ENCODE data around the gene SMAD3.

The SMAD3 gene

DNA sequence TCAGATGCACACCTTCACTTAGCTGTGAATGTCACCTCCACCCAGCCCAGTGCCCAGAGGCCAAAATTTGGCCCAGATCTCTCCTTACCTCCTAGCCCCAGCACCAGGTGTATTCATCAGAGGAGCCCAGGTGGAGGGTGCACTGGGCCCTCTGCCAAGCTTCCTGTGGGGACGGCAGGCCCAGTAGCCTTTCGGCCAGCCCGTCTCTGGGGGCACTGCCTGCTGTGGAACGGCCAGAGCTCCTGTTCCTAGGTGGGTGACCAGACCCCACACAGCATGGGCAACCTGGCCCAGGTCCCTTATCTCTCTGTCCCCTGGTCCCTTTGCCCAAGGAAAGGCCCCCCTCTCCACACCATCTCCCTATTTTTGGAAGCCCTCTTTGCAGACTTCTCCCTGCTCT lies 121.3 kb downstream of the SMAD3 start:
- DNase-seq (ENCODE audit: insufficient read length, low spot score) (no peak), FAIRE-seq (no peak)
- no peak for TF ChIP-seq POLR2A (IDR thresholded peaks at IDR 0.05; ENCODE audit: low read depth, low read length)

DNA sequence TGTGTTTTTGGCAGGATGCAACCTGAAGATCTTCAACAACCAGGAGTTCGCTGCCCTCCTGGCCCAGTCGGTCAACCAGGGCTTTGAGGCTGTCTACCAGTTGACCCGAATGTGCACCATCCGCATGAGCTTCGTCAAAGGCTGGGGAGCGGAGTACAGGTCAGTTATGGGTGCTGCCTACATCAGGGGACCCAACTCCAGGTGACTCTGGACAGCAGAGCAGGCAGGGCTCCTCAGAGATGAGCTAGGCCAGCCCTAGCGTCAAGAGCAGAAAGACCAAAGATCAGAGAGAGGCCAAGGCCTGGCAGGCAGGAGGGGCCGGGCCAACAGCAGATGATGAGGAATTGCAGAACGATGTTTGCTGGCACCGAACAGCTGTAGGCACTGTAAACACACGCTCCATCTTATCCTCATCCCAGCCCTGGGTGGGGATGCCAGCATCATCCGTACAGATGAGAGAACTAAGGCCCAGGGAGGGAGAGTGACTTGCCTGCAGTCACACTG lies 122.0 kb downstream of the SMAD3 start:
- FAIRE-seq, result no peak
- no peak for DNase-seq (ENCODE audit: insufficient read length, low spot score)
- no peak for TF ChIP-seq POLR2A (IDR thresholded peaks at IDR 0.05; ENCODE audit: low read depth, low read length)

DNA sequence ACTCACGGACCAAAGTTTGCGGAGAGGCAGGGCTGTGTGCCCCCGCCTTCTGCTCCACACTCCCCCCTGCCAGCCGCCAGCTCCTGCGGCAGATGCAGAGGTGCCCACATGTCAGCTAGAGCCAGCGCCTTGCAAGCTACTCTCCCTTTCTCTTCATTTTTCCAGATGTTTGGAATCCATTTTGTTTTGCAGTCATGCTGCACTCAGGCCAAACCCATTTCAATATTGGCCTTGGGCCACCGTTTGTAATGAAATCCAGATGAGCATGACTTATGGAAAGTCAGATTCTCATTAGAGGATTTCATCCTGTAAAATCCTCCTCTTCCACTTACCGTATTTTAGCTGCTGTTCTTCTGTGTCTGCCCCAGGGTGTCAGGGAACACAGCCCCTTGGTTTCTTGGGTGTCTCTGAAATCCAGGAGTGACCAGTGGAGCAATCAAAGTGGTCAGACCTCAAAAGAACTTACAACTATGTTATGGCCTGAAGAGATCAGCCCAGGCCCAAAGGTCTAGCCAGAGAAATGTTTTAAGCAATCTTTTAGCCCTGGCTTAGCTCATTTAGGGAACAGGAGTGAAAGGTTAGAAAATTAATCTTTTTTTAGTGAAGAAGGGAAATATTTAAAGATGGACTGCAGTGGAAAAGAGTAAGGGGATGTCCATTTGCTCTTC lies 123.3 kb downstream of the SMAD3 start:
- DNase-seq (ENCODE audit: insufficient read length, low spot score), result no peak
- FAIRE-seq, result no peak

DNA sequence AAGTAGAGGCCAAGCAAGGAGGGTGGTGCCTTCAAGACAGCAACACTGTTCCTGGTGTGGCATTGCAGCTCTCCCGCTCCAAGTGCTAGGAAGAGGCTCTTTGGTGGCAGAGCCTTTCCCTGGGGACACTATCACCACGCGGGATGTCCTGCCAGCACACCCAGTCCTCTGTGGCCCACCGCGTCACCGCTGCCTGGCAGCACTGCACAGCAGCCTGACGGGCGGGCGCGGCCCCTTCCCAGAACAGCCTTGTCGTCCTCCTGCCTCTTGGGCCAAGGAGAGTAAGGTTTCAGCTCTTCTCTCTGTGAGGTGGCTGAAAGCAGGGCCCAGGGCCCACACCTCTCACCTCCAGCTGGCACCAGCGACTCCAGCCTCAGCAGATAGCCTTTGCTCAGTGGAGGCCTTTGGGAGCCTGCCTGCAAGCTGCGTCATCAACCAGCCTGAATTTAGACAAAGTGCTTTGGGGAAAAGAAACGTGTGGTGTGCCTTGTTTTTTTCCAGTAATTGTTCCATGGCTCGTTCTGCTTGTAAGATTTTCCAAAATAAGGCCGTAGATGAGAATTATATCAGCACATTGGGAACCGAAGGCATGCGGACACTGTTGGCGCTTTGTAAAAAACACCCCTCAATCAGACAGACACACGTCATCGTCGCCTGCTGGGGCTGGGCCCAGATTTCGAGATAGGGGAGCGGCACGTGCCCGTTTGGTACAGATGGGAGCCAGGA lies 124.1 kb downstream of the SMAD3 start:
- FAIRE-seq, result no peak

More for the DNA sequence above, 123.3 kb downstream of the SMAD3 start:
- TF ChIP-seq POLR2A (IDR thresholded peaks at IDR 0.05; ENCODE audit: low read depth, low read length), result no peak

DNA sequence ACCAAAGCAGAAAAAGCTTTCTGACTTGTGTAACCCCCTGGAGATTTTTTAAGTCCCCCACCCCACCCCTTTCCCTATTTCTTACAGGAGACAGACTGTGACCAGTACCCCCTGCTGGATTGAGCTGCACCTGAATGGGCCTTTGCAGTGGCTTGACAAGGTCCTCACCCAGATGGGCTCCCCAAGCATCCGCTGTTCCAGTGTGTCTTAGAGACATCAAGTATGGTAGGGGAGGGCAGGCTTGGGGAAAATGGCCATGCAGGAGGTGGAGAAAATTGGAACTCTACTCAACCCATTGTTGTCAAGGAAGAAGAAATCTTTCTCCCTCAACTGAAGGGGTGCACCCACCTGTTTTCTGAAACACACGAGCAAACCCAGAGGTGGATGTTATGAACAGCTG lies 124.9 kb downstream of the SMAD3 start:
- DNase-seq (ENCODE audit: insufficient read length, low spot score) (no peak), FAIRE-seq (no peak)
- no peak for TF ChIP-seq POLR2A (IDR thresholded peaks at IDR 0.05; ENCODE audit: low read depth, low read length)

More for the DNA sequence above, 124.1 kb downstream of the SMAD3 start:
- TF ChIP-seq POLR2A (IDR thresholded peaks at IDR 0.05; ENCODE audit: low read depth, low read length), result no peak
- DNase-seq (ENCODE audit: insufficient read length, low spot score), result no peak

DNA sequence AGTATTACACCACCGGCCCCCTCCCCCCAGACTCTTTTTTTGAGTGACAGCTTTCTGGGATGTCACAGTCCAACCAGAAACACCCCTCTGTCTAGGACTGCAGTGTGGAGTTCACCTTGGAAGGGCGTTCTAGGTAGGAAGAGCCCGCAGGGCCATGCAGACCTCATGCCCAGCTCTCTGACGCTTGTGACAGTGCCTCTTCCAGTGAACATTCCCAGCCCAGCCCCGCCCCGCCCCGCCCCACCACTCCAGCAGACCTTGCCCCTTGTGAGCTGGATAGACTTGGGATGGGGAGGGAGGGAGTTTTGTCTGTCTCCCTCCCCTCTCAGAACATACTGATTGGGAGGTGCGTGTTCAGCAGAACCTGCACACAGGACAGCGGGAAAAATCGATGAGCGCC lies 125.4 kb downstream of the SMAD3 start:
- no peak for TF ChIP-seq POLR2A (IDR thresholded peaks at IDR 0.05; ENCODE audit: low read depth, low read length)
- DNase-seq (ENCODE audit: insufficient read length, low spot score), result no peak
- FAIRE-seq, result no peak

DNA sequence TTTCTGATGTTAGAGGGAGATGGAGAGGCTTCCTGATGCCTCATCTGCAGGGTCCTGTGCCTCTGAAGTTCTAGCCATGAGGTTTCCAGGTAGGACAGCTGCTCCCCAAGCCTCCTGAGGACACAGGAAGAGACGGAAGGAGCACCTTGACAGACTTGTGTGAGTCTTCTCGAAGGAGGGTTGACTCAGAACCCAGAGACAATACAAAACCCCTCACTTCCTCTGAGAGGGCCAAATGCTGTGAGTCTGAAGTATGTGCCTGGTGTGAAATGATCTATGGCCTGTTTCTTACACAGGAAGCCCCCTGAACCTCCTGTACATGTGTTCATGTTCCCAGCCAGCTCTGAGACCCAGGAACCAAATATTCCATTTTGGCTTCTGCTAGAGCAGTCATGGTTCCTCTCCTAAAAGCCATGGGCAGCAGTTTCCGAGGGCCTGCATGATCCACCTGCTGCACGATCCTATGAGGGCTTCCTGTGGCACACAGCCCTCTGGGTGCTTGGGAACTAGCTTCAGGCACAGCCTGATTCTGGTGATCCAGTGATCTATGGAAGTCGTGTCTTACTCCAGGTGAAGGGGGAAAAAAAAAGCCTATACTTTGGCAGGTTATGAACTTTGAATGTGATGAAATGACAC lies 126.9 kb downstream of the SMAD3 start:
- no peak for TF ChIP-seq POLR2A (IDR thresholded peaks at IDR 0.05; ENCODE audit: low read depth, low read length)
- DNase-seq (ENCODE audit: insufficient read length, low spot score) (no peak), FAIRE-seq (no peak)

DNA sequence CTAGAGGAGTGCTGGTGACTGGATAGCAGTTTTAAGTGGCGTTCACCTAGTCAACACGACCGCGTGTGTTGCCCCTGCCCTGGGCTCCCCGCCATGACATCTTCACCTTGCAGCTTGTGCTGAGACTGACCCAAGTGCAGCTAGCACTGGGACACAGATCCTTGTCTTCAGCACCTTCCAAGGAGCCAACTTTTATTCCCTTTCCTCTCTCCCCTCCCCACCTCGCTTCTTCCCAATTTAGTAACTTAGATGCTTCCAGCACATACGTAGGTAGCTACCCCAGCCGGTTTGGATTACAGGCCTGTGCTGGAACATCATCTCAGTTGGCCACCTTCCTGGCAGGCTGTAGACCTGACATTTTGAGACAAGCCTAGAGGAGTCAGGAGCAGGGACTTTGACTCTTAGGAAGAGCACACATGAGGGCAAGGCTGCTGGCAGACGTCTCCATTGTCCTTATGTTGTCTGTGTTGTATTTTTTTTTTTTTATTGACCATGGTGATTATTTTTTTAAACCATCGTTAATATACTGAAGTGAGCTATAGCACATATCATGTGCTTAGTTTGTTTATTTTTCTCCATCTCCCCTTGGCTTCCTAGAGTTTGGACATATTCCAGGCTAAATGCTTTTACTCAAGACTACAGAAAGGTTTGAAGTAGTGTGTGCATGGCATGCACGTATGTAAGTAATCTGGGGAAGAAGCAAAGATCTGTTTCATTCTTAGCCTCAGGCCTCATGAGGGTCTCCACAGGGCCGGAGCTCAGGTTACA lies 128.0 kb downstream of the SMAD3 start:
- FAIRE-seq (no peak), DNase-seq (ENCODE audit: insufficient read length, low spot score) (no peak)
- TF ChIP-seq POLR2A (IDR thresholded peaks at IDR 0.05; ENCODE audit: low read depth, low read length), result no peak

DNA sequence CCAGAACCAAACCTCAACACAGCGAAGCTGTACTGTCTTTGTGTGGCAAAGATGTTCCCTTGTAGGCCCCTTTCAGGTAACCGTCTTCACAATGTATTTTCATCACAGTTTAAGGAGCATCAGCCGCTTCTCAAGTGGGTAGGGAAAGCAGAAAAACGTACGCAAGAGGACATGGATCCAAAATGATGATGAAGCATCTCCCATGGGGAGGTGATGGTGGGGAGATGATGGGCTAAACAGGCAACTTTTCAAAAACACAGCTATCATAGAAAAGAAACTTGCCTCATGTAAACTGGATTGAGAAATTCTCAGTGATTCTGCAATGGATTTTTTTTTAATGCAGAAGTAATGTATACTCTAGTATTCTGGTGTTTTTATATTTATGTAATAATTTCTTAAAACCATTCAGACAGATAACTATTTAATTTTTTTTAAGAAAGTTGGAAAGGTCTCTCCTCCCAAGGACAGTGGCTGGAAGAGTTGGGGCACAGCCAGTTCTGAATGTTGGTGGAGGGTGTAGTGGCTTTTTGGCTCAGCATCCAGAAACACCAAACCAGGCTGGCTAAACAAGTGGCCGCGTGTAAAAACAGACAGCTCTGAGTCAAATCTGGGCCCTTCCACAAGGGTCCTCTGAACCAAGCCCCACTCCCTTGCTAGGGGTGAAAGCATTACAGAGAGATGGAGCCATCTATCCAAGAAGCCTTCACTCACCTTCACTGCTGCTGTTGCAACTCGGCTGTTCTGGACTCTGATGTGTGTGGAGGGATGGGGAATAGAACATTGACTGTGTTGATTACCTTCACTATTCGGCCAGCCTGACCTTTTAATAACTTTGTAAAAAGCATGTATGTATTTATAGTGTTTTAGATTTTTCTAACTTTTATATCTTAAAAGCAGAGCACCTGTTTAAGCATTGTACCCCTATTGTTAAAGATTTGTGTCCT lies 129.0 kb downstream of the SMAD3 start:
- FAIRE-seq (no peak), DNase-seq (ENCODE audit: insufficient read length, low spot score) (no peak)
- no peak for TF ChIP-seq POLR2A (IDR thresholded peaks at IDR 0.05; ENCODE audit: low read depth, low read length)

DNA sequence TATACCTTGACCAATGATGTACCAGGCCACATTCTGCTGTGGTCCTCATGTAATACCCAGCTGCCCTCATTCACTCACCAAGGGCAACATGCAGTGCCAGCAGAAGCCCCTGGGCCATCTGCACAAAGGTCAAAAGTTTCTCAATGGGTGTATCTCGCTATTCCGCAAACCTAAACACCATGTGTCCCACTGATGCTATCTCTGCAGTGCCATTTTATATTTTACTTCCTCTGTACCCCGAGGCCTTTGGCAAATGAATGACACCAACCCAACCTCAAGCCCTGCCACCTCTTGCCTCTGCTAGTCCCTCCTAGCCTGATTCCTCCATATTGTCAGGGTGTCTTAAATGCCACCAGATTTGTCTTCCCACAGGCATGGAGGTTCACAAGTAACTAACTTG lies 129.9 kb downstream of the SMAD3 start:
- no peak for TF ChIP-seq POLR2A (IDR thresholded peaks at IDR 0.05; ENCODE audit: low read depth, low read length)
- DNase-seq (ENCODE audit: insufficient read length, low spot score) (no peak), FAIRE-seq (no peak)

DNA sequence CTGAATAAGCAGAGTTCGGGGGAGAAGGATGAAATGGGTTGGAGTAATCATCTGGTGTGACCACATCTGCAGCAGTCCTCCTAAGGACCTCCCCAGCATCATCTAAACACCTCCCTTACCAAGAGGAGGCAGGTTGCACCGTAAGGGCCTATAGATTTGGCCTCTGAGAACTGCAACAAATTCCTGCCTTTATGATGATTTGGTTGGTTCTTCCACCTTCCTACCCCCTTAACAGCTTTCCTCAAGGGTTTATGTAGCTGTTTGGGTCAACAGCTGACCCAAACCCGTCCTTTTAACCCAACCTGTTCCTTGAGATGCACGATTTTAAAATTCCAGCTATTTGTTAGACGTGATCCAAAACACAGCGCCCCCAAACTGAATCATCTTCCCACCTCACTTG lies 130.8 kb downstream of the SMAD3 start:
- DNase-seq (ENCODE audit: insufficient read length, low spot score) (no peak), FAIRE-seq (no peak)
- TF ChIP-seq POLR2A (IDR thresholded peaks at IDR 0.05; ENCODE audit: low read depth, low read length), result no peak

DNA sequence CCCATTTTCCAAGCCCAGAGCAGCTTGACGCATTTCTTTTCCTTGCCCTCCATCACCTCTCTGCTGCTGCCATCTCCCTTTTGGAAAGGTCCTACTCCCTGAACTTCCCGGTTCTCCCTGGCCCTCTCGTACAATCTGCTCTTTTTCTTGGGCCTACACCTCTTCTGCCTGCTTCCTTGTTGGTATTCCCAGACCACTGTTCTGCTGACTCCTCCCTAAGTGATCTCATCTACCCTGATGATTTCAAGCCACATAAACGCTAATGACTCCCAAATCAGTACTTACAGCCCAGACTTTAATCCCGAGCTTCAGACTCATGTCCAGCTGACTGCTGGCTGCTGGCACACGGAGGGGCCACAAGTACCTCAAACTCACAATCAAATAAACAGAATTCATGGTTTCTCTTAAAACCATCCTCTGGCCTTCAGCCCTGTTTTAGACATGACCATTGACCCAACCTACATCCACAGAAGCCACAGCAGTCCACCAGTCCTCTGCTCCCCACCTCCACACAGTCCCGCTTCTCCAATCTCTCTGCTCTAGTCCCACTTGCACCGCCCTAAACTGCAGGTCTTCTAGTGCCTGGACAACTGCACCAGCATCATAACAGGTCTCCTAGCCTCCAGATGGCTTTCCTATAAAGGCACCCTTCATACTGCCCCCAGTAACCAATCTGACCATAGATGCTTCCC lies 131.4 kb downstream of the SMAD3 start:
- FAIRE-seq (no peak), DNase-seq (ENCODE audit: insufficient read length, low spot score) (peak; percentile 40)
- TF ChIP-seq POLR2A (IDR thresholded peaks at IDR 0.05; ENCODE audit: low read depth, low read length), result no peak

Measured in H54 (cell line).